C4-2B (cell line): ENCODE results near the gene ECHDC1.

Experiments used
- ZFX ChIP-seq: fragments of 450-650 bp; IDR thresholded peaks from 2 replicates; pipeline ENCODE4 v1.6.1; 2017
- TF ChIP-seq, protein P1 (sequence below): fragments of 450-650 bp; conservative IDR thresholded peaks from 2 replicates; pipeline ENCODE4 v1.5.1; 2017; ENCODE audit warnings: mild to moderate bottlenecking

DNA sequence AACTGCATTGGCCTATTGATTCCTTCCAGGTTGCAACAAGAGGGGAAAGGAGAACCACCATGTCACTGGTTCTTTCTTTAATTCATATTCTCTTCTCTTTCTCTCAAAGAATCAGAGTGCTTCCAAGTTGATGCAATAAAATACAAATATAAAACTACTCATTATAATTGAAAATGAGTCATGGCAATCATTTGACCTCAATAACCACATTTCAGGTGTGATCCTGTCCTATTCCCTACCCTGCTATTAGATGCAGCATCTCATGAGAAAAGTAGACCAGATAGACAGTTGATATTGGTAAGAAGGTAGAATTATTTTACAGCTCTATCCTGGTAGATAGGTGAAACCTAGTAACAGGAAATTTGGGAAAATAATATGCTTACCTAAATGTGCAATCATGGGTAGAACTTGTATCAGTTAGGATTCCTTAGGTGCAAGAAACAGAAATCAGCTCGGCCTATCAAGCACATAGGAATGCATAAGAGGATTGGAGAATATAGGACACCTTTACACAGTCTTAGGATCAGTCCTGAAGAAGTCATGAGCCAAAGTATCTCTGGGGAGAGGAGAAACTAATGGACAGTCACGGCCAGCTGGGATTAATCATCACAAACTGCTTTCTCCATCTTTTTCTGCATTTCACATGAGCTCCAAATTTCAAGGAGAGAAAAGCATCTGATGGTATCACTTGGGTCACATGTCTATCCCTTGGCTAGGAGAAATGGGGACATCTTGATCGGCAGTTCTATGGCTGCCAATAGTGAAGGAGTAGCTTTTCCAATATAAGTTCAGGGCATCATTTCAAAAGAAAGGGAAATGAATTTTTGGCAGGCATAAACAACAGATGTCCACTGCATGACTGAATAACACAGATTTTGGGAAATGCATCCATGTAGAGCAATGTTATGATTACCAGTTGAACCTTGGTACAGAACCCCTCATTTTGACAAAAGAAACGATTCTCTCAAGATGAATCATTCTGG, 96.0 kb downstream of the ECHDC1 start:
- TF ChIP-seq, protein P1, sequence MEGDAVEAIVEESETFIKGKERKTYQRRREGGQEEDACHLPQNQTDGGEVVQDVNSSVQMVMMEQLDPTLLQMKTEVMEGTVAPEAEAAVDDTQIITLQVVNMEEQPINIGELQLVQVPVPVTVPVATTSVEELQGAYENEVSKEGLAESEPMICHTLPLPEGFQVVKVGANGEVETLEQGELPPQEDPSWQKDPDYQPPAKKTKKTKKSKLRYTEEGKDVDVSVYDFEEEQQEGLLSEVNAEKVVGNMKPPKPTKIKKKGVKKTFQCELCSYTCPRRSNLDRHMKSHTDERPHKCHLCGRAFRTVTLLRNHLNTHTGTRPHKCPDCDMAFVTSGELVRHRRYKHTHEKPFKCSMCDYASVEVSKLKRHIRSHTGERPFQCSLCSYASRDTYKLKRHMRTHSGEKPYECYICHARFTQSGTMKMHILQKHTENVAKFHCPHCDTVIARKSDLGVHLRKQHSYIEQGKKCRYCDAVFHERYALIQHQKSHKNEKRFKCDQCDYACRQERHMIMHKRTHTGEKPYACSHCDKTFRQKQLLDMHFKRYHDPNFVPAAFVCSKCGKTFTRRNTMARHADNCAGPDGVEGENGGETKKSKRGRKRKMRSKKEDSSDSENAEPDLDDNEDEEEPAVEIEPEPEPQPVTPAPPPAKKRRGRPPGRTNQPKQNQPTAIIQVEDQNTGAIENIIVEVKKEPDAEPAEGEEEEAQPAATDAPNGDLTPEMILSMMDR = no peak
- no peak for TF ChIP-seq ZFX
